GM15510 (cell line): ENCODE measurements around the gene BRICD5.
A peak's percentile ranks its signal among the peaks of the same experiment; 100 is the strongest.

Experiments used
- POLR2A ChIP-seq: IDR thresholded peaks from 3 replicates; pipeline ENCODE4 v1.6.1; 2011; ENCODE audit warnings: borderline replicate concordance; ENCODE audit not compliant: insufficient read length; ENCODE audit errors: extremely low read depth

BRICD5 gene

DNA sequence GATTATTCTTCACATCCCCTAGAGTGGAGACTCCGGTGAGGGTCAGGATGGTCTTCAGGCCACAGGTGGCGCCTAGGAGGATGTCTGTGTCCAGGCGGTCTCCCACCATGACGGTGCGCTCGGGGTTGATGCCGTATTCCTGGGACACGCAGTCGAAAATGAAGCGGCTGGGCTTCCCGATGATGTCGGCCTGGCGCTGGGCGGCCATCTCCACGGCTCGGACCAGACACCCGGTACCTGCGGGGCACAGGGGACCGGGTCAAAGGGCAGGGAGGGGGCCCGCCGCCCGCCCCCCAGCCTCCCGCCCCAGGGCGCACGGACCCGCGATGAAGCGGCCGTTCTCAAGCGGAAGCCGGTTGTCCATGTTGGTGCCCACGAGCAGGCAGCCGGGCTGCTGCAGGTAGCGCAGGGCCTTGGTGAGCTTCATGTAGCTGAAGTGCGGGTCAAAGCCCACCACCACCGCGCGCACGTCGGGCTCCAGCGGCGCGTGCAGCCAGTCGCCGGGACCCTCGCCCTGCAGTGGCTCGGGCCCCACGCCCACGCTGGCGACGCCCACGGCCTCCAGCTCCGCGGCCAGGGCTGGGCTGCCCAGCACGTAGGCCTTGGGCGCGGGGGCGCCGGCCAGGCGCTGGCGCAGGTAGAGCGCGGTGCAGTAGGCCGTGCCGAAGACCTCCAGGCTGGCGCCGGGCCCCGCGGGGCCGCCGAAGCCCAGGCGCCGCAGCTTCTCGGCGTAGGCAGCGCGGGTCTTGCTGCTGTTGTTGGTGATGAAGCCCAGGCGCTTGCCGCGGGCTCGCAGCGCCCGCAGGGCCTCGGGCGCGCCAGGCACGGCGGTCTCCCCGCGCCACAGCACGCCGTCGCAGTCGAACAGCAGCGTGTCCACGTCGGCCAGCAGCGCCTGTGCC is 3.4 kb upstream of the BRICD5 start:
- TF ChIP-seq POLR2A, result no peak

DNA sequence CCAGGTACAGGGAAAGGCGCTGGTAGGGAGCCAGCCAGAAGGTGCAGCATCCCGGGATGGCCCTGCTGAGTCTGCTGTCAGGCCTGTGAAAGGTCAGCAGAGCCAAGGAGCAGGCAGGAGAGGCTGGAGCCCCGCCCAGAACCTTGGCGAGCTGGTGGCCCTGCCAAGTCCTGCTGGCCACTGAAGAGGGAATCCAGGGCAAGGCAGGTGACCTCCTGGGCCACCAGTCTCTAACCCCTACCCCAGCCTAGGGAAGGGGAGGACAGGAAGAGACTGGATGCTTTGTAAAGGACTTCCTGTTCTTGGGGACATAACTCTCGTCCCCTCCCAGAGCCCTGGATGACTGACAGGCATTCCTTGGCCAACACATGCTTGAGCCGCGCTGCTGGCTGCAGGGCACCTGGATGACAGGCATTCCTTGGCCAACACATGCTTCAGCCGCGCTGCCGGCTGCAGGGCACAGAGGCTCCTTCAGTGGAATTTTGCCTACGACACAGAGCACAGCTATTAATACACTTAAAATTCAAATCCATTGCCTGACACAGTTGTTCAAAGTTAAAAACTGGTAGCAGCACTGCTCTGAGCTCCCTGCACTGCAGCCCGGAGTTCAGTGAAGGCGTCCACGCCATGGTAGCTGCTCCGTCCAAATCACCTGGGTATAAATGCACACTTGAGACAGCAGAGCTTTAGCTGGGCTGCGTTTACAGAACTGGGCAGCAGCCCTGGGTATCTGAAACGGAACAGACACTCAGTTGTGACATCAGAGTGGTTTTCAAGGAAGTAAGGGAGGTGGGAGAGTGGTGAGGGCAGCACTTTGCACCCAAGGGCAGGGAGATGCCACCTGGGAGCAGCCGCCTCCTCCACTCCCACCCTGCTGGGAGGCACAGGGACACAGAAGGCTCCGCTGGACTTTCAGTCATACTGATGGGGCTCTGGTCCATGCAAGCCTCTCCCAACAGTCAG is 2.0 kb upstream of the BRICD5 start:
- TF ChIP-seq POLR2A, result no peak

DNA sequence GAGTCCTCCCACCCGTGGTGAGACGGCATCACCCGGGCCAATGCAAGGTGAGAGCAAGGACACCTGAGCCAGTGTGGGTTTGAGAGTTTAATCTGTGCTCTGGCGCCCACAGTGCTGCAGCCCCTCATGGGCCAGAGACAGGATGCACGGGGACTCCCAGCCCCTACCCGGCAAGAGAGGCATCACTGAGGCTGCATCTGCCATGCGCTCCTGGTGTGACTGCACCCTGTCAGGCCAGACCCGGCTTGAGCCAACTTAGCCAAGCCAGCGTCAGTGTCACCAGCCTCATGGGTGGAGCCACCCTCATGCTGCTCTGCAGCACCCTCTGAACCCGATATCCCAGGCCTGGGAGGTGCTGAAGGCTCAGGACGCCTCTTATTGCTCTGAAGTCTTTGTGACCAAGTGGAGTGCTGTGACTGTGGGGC is 1.3 kb upstream of the BRICD5 start:
- no peak for TF ChIP-seq POLR2A

DNA sequence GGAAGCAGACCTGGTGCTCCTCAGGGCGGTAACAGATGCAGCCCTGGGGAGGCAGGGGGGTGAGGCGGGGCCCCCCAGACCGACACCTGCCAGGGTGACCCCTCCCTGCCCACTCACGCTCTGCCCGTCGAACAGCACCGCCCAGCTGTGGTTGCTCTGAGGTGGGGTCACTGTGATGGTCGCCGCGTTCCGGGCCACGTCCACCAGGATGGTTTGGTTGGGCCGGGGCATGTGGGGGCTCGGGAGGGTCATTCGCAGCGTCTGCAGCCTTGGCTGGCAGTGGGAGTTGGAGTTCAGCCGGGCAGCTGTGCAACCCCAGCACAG is 692 bp downstream of the BRICD5 start:
- TF ChIP-seq POLR2A, result no peak

DNA sequence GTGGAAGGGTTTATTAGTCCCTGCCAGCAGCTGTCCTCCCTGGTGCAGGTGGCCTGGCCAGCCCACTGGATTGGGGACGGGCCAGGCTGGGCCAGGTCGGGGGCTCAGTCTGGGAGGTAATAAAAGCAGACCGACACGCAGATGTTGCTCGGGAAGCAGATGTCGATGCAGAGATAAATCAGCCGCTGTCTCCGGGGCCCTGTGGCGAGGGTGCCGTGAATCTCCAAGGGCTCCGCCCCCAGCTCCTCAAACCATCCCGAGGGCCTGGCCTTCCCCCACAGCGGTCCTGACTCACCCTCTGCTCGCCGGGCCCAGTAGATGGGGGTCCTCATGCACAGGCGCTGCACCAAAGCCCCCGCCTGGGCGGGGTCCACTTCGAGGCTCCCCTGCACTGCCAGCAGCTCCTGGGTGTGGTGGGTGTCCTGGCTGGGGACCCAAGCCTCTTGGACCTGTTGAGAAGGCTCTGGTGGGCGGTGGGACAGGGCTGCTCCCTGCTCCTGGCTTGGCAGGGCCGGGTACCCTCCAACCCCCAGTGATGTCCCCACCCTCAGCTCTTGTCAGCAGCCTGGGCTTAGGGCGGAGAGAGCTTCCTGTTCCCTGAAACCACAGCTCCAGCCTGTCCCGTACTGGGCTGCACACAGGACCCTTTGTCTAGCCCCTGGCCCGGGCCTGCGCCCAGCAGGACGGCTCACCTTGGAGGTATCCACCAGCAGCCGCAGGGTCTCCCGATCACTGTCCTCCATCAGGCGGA is 1.2 kb downstream of the BRICD5 start:
- TF ChIP-seq POLR2A, result no peak

DNA sequence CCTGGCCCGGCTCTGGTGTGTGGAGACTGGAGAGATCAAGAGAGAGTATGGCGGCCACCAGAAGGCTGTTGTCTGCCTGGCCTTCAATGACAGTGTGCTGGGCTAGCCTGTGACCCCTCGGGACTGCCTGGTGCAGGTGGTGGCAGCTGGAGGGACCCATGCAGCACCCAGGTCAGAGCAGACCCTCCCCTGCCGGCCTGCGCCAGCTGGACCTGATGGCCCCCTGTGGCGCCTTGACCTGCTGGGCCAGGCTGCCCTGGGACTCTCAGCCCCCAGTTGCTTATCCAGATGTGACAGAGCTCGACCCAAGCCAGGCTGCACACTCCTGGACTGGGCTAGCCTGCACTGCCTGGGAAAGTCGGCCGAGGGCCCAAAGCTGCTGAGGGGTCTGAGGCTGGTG is 1.9 kb downstream of the BRICD5 start:
- no peak for TF ChIP-seq POLR2A

DNA sequence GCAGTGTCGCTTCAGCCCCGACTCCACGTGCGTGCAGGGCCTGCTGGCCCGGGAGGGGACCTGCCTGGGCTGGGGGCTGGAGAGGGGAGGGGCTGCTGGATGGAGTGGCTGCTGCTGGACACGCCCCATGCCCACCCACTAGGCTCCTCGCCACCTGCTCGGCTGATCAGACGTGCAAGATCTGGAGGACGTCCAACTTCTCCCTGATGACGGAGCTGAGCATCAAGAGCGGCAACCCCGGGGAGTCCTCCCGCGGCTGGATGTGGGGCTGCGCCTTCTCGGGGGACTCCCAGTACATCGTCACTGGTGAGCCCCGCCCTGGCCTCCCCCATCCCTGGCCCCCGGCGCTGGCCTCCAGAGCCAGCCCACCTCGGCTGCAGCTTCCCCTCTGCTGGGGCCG is 2.4 kb downstream of the BRICD5 start:
- TF ChIP-seq POLR2A, result no peak

DNA sequence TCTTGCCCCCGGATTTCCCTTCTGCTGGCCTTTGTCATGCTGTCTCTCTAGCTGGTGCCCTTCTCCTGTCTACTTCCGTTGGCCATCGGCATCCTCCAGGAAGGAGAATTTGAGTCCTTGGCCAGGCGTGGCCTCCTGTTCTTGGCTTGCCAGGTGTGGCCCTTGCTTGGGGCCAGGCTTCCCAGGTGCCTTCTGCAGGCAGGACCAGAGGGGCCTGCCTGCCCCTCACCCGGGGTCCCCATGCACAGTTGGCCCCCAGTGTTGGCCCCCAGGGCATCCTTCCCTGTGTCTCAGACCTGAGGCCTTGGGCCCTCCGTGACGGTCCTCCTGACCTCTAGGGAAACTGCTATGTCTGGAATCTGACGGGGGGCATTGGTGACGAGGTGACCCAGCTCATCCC is 2.8 kb downstream of the BRICD5 start:
- TF ChIP-seq POLR2A, result no peak

DNA sequence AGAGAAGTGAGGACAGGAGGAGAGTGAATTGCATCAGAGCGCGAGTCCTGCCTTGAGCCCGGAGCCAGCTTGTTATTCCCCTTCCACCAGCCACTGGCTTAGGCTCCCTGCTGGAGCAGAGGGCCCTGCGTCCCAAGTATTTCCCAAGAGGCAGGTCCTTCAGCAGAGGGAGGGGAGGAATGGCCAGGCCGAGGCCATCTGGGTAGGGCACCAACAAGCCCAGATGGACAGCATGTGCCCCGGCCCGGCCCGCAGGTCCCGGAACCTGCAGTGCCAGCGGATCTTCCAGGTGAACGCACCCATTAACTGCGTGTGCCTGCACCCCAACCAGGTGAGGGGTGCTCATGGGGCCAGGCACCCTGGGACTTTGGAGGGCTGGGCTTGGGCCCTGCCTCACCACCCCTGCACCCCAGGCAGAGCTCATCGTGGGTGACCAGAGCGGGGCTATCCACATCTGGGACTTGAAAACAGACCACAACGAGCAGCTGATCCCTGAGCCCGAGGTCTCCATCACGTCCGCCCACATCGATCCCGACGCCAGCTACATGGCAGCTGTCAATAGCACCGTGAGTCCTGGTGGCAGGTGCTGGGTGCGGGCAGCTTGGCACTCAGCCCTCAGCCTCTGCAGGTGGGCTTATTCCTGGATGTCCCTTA is 3.8 kb downstream of the BRICD5 start:
- TF ChIP-seq POLR2A, result no peak

DNA sequence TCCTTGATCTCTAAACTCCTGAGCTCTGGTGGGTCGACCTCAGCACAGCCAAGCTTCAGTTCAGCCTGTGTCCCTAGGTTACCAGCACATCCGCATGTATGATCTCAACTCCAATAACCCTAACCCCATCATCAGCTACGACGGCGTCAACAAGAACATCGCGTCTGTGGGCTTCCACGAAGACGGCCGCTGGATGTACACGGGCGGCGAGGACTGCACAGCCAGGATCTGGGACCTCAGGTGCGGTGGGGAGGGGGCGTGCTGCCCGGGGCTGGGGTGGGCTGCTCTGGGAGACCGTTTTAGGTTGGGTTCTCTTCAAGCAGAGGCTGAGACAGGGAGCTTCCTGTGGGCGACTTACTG is 4.3 kb downstream of the BRICD5 start:
- TF ChIP-seq POLR2A, result no peak

DNA sequence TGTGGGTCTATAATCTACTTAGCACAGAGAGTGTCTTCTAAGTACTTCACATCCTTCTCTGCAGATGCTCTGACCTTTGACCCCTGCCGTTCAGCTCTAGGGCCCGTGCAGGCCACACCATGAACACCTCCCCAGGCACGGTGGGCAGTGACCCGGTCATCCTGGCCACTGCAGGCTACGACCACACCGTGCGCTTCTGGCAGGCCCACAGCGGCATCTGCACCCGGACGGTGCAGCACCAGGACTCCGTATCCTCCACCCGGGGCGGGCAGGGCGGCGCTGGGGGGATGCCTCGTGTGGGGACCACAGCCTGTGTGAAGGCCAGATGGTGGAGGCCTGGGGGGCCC is 4.7 kb downstream of the BRICD5 start:
- no peak for TF ChIP-seq POLR2A

DNA sequence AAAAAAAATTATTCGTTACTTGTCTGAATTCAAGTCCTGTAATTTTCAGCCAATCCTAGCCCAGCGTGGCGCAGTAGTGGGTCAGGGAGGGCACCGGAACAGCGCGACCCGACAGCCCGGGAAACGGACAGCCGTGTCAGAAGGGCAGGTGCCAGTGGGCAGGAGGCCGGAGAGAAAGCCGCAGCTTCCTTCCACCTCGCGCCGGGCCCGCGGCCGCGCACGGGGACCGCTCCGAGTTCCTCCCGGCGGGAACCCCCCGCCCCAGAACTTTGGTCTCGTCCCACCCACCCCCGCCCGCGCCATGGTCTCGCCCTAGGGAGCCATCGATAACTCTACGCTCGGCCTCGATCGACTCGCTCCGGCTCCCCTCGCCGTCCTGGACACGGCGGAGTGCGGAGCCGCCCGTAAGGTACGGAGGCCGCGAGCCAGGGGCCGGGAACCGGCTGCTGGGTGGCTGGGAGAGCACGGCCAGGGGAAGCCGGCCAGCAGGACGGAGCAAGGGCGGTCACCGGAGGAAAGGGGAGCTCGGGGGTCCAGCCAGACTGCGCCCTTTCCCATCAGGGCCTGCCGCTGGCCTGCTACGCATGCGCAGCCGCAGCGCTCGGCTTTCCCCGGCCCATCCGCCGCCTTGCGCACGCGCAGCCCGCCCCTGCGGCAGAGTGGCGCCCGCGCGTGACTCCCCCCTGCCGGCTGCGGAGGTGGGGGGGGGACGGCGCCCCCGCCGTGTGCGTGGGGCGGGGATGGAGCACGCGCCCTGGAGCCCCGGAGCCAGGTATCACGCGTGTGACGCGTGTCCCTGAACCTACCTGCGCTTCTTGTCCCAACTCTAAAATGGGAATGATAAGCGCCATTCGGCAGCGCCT is 5.3 kb downstream of the BRICD5 start, which contains the start of gene MLST8:
MLST8 (plus strand) TSS at position 351 of the 863 bp plus-strand sequence. CDS start 632 bp downstream, outside the sequence.
- TF ChIP-seq POLR2A, result peak; percentile 95

DNA sequence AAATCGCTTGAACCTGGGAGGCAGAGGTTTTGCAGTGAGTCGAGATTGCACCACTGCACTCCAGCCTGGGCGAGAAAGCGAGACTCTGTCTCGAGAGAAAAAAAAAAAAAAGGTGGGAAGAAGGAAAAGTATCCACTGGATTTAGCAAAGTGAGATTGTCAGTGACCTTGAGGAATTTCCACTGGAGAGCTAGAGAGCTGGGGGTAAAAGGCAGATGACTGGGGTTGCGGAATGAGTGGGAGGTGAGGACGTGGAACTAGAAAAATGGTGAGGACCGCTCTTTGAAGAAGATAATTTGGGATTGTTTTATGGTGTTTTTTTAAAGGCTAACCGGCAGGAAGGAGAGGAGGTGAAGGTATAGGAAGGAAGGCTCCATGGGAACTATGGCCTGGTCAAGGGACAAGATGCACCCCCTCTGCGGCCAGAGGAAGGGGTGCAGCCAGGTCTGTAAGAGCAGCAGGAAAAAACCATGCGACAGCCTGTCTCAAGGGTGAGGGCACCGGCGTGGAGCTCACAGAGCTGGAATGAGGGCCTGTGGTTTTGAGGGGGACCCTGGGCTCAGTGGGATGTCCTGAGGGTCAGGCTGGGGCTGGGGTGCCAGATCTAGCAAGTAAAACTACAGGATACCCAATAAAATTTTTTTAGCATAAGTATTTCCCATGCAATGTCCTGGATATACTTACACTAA is 6.1 kb downstream of the BRICD5 start:
- TF ChIP-seq POLR2A, result no peak
